Neural progenitor cell (in vitro differentiated cells): ENCODE measurements around the gene POLE4.

Source experiments
- EZH2 ChIP-seq: fragments of 200-600 bp; sonication (generic); IDR thresholded peaks from 2 replicates; pipeline ENCODE4 v1.6.1; 2017; ENCODE audit warnings: antibody characterized with exemption, mild to moderate bottlenecking, moderate library complexity
- TF ChIP-seq, protein P1 (sequence below): fragments of 200-600 bp; sonication (generic); IDR thresholded peaks from 2 replicates; pipeline ENCODE4 v1.5.1; 2017; ENCODE audit warnings: antibody characterized with exemption, mild to moderate bottlenecking

DNA sequence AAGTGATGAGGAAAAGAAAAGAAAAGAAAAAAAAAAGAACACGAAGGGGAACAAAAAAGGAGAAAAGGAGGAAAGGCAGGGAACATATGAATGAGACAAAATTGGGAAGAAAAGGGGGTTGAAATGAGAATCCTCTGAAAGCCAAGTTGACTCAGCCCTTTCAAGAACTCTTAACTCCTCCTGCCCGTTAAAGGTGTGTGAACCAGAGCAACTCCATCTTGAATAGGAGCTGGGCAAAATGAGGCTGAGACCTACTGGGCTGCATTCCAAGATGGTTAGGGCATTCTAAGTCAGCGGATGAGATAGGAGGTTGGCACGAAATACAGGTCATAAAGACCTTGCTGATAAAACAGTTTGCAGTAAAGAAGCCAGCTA is 4.0 kb upstream of the POLE4 start:
- TF ChIP-seq, protein P1, sequence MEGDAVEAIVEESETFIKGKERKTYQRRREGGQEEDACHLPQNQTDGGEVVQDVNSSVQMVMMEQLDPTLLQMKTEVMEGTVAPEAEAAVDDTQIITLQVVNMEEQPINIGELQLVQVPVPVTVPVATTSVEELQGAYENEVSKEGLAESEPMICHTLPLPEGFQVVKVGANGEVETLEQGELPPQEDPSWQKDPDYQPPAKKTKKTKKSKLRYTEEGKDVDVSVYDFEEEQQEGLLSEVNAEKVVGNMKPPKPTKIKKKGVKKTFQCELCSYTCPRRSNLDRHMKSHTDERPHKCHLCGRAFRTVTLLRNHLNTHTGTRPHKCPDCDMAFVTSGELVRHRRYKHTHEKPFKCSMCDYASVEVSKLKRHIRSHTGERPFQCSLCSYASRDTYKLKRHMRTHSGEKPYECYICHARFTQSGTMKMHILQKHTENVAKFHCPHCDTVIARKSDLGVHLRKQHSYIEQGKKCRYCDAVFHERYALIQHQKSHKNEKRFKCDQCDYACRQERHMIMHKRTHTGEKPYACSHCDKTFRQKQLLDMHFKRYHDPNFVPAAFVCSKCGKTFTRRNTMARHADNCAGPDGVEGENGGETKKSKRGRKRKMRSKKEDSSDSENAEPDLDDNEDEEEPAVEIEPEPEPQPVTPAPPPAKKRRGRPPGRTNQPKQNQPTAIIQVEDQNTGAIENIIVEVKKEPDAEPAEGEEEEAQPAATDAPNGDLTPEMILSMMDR, result no peak
- TF ChIP-seq EZH2, result no peak
